ENCODE results near the gene LRSAM1.
A peak's percentile ranks its signal among the peaks of the same experiment; 100 is the strongest.

The LRSAM1 gene

DNA sequence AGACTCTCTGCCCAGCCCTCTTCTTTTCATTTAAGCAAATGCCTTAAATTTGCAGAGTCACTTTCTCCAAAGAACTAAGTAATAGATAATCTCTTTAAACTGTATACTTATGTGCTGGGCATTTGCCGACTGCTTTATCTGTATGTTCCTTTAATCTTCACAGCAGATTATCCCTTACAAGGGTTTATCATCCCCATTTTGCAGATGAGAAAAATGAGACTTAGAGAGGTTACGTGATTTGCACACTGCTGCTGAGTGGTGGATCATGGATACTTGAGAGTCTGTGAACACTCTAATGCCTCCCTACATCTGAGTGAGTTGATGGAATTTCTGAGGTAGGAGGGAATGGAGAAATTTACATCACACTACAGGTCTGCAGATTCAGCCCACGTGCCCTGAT, 23.0 kb upstream of the LRSAM1 start:
- DNase-seq: no peak

DNA sequence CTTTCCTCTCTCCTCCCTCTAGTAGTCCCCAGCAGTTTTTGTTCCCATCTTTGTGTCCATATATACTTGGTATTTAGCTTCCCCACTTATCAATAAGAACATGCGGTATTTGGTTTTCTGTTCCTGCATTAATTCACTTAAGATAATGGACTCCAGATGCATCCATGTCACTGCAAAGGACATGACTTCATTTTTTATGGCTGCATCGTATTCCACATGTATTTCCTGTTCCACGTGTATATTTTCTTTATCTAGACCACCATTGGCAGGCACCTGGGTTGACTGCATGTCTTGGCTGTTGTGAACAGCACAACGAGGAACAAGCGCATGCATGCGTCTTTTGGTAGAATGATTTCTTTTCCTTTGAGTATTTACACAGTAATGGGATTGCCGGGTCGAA, 20.9 kb upstream of the LRSAM1 start:
- DNase-seq: no peak

DNA sequence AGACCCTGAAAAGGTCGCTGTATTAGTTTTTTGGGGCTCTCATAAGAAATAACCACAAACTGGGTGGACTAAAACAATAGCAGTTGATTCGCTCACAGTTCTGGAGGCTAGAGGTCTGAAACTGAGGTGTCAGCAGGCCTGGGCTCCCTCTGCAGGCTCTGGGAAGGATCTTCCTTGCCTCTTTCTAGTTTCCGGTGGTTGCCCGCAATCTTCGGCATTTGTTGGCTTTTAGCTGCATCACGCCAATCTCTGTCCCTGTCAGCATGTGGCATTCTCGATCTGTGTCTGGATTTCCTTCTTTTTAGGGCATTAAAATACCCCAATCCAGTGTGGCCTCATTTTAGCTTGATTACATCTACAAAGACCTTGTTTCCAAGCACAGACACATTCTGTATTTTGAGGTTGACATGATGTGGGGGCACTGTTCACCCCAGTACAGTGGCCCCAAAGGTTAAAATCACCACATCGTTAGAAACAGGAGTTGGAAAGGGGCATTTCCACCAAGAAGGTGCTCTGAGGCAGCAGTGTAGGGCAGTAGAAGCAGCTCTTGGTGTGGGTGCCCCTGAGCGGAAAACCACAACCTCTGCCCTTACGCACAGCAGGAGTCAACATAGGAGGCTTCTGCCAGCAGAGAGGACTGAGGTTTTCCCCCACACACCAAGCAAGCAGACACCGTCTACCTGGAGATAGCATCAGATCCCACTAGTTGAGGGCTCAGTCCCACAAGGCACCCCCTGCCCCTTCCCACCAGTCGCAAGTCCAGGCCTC, 13.6 kb upstream of the LRSAM1 start:
- DNase-seq: peak; percentile 5

DNA sequence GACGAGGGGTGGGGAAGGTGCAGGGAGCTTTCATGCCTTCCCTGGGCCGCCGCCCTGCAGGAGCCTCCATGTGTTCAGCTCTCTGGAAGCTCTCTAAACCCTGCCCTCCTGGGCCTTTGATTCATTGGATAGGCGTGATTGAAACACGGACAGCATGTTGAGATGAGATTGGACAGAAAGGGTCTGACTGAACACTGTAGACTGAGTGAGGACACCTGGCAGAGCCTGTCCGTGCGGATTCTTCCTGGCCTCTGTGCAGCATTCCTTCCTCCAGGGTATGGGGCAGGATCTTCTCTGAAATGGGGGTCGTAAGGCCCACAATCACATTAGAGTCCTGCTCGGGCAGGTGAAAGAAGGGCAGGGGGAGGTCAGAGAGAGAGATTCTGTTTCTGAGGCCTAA, 12.9 kb upstream of the LRSAM1 start:
- no peak for DNase-seq

DNA sequence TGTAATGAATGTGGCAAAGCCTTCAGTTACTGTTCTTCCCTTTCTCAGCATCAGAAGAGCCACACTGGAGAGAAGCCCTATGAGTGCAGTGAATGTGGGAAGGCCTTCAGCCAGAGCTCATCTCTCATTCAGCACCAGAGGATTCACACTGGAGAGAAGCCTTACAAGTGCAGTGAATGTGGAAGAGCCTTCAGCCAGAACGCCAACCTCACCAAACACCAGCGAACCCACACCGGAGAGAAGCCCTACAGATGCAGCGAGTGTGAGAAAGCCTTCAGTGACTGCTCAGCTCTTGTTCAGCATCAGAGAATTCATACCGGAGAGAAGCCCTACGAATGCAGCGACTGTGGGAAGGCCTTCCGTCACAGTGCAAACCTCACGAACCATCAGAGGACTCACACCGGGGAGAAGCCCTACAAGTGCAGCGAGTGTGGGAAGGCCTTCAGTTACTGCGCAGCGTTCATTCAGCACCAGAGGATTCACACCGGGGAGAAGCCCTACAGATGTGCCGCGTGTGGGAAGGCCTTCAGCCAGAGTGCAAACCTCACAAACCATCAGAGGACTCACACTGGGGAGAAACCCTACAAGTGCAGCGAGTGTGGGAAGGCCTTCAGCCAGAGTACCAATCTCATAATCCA, 6.9 kb upstream of the LRSAM1 start:
- no peak for DNase-seq

DNA sequence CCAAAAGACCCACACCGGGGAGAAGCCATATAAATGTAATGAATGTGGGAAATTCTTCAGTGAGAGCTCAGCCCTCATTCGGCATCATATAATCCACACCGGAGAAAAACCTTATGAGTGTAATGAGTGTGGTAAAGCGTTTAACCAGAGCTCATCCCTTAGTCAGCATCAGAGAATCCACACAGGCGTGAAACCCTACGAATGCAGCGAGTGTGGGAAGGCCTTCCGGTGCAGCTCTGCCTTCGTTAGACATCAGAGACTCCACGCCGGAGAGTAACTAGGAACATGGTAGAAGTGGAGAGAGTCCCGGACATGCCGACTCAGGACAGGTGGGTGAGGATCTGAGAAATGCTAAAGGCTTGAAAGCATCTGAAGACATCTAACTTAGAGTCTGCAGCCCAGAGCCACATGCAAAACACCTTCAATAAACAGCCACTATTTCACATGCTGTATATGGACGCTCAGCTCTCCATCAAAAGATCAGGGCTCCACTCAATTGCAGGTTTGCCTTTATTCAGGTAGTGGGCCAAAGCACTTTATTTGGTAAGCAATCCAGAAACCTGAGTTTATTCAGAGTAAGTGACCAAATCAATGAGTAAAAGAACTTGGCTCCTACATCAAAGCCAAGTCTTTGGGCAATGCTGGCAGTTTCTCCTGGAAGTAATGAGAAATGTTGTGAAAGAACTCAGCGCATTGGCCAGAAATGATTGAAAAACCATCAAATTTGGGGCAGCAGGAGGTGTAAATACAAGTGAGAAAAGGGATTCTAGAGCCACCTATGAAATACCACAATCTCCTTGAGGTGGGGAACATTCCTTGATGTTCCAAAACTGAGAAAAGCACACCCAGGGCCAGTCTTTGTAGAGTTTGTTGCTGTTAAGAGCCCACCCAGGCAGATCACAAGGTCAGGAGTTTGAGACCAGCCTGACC, 6.1 kb upstream of the LRSAM1 start:
- DNase-seq: no peak

DNA sequence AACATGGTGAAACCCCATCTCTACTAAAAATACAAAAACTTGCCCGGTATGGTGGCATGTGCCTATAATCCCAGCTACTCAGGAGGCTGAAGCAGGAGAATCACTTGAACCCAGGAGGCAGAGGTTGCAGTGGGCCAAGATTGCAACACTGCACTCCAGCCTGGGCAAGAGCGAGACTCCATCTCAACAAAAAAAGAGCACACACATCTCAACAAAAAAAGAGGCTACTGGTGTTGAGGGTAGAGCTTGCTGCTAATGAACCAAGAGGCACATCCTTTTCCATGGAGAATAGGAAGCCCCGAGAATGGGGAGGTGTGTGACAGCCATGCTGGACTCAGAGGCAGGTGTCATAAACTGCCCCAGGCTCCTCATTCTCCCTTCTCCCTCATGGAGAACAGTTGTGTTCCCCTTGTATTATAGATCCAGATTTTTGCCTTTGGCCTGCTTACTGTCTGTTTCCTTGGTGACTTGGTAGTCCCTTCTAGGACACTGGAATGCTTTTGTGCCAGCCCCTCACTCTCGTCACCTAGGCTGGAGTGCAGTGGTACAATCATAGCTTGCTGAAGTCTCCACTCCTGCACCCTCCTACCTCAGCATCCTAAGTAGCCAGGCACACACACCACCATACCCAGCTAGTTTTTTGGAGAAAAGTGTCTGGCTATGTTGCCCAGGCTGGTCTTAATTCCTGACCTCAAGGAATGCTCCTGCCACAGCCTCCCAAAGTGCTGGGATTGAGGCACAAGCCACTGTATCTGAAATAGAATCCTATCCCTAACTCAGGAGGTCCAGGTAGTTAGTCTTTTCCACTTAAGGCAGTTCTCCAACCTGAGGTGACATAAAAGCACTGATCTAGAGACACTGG, 5.2 kb upstream of the LRSAM1 start:
- no peak for DNase-seq

DNA sequence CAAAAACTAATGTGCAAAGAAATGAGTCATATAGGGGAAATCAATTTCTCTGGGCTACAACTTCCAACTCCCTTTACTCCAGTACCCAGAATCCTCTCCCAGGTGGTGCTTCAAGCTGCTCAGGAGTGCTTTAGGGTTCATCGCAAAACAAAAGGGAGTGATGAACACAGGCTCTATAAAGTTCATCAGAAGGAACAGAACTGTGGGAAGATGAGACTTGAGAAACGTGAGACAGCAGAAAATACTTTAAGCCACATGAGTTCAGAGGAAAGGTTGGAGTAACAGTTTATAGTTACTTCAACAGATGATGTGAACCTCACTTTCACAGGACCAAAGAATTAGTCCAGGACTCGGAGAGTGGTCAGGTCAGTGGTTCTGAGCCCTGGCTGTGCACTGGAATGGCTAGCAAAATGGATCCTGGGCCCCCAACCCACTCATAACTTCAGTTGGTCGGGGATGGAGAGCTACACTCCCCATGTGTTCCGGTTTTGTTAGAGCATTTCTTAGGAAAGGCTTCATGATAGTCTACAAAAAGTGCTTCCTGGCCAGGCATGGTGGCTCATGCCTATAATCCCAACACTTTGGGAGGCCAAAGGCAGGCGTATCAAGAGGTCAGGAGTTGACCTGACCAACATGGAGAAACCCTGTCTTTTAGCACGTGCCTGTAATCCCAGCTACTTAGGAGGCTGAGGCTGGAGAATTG, 4.4 kb upstream of the LRSAM1 start:
- DNase-seq: no peak

DNA sequence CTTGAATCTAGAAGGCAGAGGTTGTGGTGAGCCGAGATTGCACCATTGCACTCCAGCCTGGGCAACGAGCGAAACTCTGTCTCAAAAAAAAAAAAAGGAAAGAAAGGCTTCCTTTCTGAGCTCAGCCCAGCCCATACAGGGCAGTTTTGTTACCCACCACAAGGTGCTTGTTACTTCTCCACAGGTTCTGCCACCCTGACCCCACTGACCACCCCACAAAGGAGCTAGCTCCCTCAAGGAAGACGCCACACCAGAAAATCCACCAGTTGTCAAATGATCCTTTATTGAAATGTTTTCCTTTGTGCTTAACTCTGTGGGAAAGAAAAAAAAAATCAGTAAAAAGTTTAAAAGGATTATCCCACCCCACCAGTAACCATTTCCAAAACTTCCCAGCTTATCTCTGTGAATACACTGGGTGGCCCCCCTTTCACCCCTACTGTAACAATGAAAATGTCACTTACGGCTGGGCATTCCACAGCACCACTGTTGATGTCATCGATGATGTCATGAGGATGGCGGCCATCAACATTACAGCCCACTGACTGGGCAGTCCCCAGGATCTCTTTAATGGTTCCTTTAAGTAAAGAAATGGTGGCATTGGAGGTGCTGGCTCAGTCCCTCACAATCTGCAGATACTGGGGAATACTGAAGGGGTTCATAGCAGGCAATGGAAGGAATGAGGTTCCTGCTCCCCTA, 3.7 kb upstream of the LRSAM1 start:
- no peak for DNase-seq

DNA sequence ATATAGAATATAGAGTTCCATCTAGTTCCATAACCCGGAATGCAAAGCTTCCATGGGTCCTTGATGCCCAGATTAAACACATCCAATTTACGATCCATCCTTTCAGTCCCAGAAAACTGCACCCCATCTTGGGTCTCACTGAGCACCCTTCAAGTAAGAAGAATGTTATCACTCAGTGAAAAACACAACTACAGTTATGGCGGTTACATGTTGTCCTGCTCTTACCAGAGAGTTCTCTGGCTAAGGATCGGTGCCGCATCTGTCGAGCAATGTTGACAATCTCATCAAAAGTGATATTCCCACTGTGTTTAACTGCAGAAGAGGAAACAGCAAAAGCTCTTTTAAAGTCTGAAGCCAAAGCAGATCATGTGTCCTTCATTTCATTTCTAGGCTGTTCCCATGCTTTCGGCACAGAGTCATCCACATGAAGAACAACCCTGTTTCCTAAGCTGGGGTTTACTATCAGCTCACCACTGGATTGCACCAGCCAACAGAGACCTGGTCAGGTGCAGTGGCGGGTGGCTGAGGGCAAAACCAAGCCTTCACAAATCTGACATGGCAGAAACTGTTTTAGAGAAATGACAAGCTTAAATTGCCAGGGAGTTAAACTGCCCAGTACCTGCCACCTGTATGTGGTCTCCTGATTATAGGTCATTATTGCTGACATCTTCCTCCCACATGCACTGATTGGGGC, 3.1 kb upstream of the LRSAM1 start:
- DNase-seq: no peak

DNA sequence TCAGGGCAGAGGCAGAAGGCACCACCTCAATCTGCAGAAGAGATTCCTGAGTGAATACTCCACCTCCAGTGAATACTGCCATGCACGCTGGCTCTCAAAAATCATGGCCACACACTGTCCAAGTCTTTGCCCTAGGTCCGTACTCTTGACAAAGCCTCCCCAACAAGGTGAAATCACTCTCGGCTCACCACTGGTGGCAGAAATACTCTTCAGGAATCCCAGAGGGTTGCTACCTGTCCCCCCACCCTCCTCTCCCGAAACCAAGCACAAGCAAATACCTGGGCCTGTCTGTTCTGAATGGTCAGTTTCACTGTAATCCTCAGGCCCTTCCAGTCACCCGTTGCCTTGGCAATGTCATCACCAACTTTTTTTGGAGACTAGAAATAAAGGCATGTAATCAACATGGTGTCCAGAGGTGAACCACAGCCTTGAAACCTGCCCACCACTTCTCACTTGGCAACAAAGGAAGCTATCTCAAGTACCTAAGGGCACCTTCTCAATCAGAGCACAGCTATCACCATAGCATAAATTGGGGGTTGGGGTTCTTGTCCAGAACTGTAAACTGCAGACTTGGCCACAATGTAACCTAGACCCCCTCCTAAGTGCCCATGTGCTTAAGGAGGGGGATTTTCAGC, 1.9 kb upstream of the LRSAM1 start:
- no peak for DNase-seq

DNA sequence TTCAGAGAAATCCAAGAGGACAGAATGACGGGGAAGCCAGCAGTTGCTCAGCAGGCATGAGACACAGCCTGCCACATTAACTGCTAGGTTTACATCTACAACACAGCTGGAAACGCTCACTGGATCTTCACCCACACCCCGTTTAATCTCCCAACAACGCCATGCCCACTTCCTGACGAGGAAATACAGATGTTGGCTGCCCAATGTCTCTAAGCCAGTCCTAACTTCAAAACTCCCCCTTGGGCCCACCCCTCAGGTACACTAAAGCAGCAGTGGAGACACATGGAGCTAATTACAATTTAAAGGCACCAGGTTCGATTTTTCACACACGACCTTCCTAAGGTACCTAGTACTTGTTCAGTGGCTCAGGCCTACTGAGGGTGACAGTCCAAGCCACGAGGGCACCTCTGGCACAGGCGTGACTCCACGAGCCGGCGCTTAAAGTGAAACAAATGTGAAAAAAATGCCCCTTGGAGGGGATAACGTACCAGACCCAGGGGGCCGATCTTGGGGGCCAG, 1.0 kb upstream of the LRSAM1 start:
- no peak for DNase-seq

DNA sequence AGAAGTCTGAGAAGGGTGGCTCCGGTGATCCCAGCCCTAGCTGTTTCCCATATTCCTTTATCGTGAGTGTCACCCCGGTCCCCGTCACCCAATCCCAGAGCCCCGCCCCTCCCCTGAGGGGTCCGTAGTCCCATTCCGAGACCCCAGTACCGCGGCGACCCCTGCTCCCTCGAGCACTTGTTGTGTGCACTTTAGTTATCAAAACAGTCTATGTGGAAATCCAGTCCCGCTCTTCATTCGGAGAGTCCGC, 223 bp downstream of the LRSAM1 start:
- no peak for DNase-seq

DNA sequence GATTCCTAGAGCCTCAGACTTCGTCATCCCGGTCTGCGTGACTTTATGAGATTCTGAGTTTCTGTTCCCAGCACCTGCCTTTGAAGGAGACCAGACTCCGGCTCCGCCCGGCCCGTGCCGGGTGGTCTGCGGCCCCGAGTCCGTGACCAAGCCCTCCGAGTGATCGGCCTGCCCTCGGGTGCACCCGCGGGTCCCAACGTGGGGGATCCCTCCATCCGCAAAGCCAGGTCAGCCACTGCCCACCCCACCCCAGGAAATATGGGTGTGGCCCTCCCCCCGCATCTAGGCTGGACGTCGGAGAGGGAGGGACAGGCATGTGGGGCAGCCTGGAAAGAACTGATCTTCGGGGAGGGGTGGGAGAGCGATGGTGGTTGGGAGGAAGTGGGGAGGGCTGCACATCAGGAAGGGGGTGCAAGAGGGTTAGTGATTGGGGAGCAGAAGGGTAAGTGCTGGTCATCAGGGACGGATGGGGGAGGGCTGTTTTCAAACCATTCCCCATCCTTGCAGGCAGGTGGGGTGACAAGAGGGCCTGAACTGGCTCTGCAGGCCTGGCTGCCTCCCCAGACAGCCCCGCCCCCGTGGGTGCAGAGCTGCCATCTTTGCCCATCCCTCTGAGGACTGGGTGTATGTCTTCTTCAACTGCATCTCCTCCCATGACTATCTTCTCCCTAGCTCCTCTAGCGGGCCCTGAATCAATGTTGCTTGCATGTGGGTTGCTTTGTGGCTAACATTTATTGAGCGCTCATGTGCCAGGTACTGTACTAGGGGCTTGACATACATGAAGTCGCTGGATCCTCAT, 747 bp downstream of the LRSAM1 start:
- DNase-seq: peak; percentile 25

DNA sequence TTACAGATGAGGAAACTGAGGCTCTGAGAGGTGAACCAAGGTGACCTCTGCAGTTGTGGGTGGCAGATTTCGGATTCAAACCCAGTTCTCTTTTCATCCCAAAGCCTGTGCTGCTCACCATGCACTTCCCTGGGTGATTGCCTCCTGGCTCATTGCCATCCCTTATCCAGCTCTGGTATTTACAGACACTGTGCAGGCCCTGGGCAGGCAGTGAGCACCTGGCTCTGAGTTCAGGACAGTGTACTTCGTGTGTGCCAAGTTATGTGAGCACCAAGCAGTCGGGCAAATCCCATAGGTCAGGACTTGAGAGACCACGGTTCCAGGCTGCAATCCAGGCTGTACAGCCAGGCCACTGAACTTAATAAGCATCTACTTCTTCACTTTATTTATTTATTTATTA, 1.4 kb downstream of the LRSAM1 start:
- no peak for DNase-seq

DNA sequence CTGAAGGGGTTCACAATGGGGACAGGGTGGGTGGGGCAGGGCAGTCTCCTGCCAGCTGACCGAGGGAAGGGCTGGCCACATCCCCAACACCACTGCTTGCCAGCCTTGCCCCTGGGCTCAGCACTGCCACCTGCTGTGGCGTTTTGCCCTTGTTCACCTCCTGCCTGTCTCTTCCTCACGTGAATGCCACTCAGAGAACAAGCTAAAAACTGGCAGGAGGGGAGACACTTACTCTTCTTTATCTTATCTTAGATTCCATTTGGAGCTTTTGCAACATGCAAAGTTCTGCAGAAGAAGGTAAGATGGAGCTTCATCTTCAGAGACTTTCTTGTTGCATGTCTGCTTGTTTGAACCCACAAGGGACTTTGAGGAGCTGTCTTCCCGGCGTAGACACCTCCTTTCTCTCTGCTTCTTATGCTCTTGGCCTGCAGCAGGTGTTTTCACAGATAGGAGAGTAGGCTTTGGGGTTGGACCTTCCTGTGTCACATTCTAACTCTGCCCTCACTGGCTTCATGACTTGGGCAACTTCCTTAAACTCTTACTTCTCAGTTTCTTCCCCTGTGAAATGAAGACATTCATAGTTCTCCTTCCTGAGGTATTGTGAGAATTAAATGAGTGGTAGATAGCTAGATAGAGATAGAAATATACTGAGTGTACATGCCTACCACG, 4.1 kb downstream of the LRSAM1 start:
- DNase-seq: no peak

DNA sequence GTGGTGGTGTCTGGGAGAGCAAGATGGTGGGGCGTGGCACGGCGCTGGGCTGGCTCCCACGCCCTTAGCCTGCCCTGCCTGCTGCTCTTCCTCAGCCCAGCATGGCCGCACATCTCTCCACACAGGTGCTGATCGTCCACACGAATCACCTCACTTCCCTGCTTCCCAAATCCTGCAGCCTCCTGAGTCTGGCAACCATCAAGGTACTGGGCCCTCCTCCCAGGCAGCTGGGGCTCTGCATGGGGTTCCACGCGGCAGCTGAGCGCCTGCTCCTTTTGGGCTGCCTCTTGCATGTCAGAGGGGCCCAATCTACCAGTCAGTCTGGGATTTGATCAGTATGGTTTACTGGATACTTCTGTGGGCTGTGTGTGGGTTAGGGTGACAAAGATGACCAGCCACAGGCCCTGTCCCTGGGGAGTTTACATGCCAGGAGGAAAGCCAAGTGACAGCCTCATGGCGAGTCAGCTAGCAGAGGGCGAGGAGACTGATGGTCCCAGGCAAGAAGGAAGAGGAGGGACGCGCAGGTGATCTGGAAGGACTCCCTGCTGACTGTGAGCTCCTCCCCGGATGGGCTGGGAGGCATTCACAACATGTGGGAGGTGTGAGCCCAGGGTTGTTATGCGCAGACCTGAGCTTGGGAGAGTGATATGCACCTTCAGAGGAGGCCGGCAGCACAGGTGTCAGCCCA, 6.0 kb downstream of the LRSAM1 start:
- no peak for DNase-seq

DNA sequence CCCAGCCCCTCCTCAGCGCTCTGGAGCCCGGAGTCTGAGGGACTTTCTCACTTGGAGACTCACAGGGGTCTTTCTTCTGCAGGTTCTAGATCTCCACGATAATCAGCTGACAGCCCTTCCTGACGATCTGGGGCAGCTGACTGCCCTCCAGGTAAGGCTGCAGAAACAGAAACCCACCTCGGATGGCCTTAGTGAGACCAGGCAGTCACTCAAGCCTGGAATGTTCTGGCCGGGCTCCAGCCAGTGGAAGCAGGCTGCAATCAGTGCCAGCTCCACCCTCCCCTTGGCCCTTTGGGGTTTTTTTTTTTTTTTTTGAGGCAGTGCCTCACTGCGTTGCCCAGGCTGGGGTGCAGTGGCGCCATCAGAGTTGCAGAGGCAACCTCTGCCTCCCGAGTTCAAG, 7.6 kb downstream of the LRSAM1 start:
- DNase-seq: no peak

Data from effector CD4-positive, alpha-beta T cell (primary cell).